Fibroblast of lung (primary cell): ENCODE results near the gene PDE9A. TPM values are rescaled to one million over a fixed set of nuclear protein-coding genes. Genes with fewer than 3 reads are reported as not detected.

Experiments
- DNase-seq, 2 donors: peaks; one replicate each; pipeline versions ENCODE4 v3.0.0 to v3.0.0-alpha.2; 2010; ENCODE audit warnings: low read depth in 2 of 2
- H2AFZ ChIP-seq: 2 replicates; pipeline ENCODE4 v1.5.1; 2012; ENCODE audit warnings: low read length, control low read depth, inconsistent platforms
- H3K27ac ChIP-seq: 2 replicates; pipeline ENCODE4 v1.5.1; 2011; ENCODE audit warnings: low read length, control low read depth; ENCODE audit not compliant: insufficient read depth
- H3K27me3 ChIP-seq: 2 replicates; pipeline ENCODE4 v1.5.1; 2011; ENCODE audit warnings: mild to moderate bottlenecking, low read length; ENCODE audit not compliant: control insufficient read depth, insufficient read depth
- H3K36me3 ChIP-seq: 2 replicates; pipeline ENCODE4 v1.5.1; 2011; ENCODE audit warnings: low read length; ENCODE audit not compliant: control insufficient read depth, insufficient read depth
- H3K4me1 ChIP-seq: 2 replicates; pipeline ENCODE4 v1.5.1; 2011; ENCODE audit warnings: low read length; ENCODE audit not compliant: control insufficient read depth, insufficient read depth; ENCODE audit errors: extremely low read depth
- H3K4me2 ChIP-seq: 2 replicates; pipeline ENCODE4 v1.5.1; 2011; ENCODE audit warnings: low read length, control low read depth; ENCODE audit not compliant: insufficient read depth; ENCODE audit errors: extremely low read depth
- H3K4me3 ChIP-seq, 4 experiments: fragments of 200-600 bp in 1 of 4; sonication (generic) in 1 of 4; replicated peaks in 1 of 4; 2 replicates each; pipeline ENCODE4 v1.5.1; 2011 to 2016; ENCODE audit warnings: low read length in 4 of 4, low read depth in 3 of 4, mild to moderate bottlenecking in 3 of 4, control low read depth in 2 of 4, inconsistent platforms in 1 of 4, mixed read lengths in 1 of 4; ENCODE audit not compliant: insufficient read depth in 1 of 4; ENCODE audit errors: control extremely low read depth in 1 of 4
- H3K79me2 ChIP-seq: 2 replicates; pipeline ENCODE4 v1.5.1; 2012; ENCODE audit warnings: mild to moderate bottlenecking, low read length, inconsistent platforms; ENCODE audit not compliant: control insufficient read depth, insufficient read depth
- H3K9ac ChIP-seq: 2 replicates; pipeline ENCODE4 v1.5.1; 2011; ENCODE audit warnings: mild to moderate bottlenecking, low read length, control low read depth; ENCODE audit not compliant: insufficient read depth
- H3K9me3 ChIP-seq: 2 replicates; pipeline ENCODE4 v1.5.1; 2012; ENCODE audit warnings: low read depth, low read length; ENCODE audit not compliant: control insufficient read depth, insufficient read depth
- H4K20me1 ChIP-seq: 2 replicates; pipeline ENCODE4 v1.5.1; 2011; ENCODE audit warnings: low read length; ENCODE audit not compliant: control insufficient read depth, insufficient read depth; ENCODE audit errors: extremely low read depth
- EZH2 ChIP-seq: IDR thresholded peaks from 2 replicates; pipeline ENCODE4 v1.5.1; 2012; ENCODE audit warnings: low read length, control low read depth, mild to moderate bottlenecking; ENCODE audit errors: missing control alignments
- polyA plus RNA-seq, 2 donors: library from polyadenylated mRNA; depleted of rRNA in 1 of 2; stranded (reverse) in 1 of 2; unstranded in 1 of 2; fragments of >200 nt; gene quantifications; 2 replicates each; pipeline ENCODE4 v1.2.1, GENCODE V29; 2011 to 2012; ENCODE audit warnings: missing spikeins in 1 of 2
- total RNA-seq: library from RNA; depleted of rRNA; stranded (reverse); fragments of >200 nt; gene quantifications from 2 replicates; pipeline ENCODE4 v1.2.1, GENCODE V29; 2014
- TF ChIP-seq, protein P1 (sequence below), 2 donors: IDR thresholded peaks in 1 of 2; conservative IDR thresholded peaks in 1 of 2; 1 replicate in 1 of 2; 2 replicates in 1 of 2; pipeline ENCODE4 v1.5.1; 2011 to 2012; ENCODE audit warnings: low read length in 2 of 2, control low read depth in 1 of 2, inconsistent platforms in 1 of 2, low read depth in 1 of 2, mild to moderate bottlenecking in 1 of 2

Gene PDE9A
- total and polyA plus RNA-seq, 2 donors (not counting 1 experiment from before 2014, with no cell fraction given) = 1.8 to 4.4 TPM

DNA sequence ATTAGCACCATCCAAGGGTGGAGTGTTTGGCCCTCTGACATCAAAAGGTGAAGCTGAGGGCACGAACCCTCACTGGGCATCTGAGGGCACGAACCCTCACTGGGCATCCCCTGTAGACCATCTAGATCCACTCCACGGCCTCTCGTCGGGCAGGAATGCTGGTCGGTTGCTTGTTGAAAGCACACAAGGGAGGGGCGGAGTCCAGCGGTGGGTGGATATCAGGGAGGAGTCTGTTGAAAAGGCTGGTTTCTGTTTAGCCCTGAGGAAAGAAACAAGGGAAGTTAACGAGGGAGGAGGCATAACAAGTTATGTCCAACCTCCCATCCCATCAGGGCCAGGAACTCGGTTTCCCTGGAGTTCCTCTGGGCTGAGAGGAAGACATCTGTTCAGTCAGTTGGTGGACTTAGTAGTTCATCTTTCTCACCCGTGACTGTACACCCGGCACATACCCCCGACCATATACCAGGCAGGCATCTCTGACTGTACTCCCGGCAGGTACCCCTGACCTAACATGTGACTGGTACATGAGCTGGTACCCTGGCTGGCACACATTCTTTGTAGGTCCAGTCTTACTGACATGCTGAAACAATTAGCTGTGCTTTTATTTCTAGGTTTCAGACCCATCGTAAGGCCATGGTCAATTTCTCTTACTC is 32.1 kb upstream of the PDE9A start:
- Histone ChIP-seq H3K79me2 (no peaks in the 10 kb centered on the region), H3K27ac (no peak overlapping the region), H3K4me3 (no peak overlapping the region), H2AFZ (no peak overlapping the region), H3K9me3 (no peaks in the 10 kb centered on the region), H3K36me3 (no peaks in the 10 kb centered on the region), H3K4me2 (no peak overlapping the region), H3K27me3 (peaks cover 11% of the 10 kb centered on the region), H3K9ac (no peak overlapping the region), H3K4me1 (no peaks in the 10 kb centered on the region), H4K20me1 (no peaks in the 10 kb centered on the region)
- TF ChIP-seq, protein P1, sequence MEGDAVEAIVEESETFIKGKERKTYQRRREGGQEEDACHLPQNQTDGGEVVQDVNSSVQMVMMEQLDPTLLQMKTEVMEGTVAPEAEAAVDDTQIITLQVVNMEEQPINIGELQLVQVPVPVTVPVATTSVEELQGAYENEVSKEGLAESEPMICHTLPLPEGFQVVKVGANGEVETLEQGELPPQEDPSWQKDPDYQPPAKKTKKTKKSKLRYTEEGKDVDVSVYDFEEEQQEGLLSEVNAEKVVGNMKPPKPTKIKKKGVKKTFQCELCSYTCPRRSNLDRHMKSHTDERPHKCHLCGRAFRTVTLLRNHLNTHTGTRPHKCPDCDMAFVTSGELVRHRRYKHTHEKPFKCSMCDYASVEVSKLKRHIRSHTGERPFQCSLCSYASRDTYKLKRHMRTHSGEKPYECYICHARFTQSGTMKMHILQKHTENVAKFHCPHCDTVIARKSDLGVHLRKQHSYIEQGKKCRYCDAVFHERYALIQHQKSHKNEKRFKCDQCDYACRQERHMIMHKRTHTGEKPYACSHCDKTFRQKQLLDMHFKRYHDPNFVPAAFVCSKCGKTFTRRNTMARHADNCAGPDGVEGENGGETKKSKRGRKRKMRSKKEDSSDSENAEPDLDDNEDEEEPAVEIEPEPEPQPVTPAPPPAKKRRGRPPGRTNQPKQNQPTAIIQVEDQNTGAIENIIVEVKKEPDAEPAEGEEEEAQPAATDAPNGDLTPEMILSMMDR (conservative IDR thresholded peaks at IDR 0.05 in 1 of 2, IDR thresholded peaks at IDR 0.05 in 1 of 2; ENCODE audit: low read depth in 1 of 2, low read length in 2 of 2) = no peak
- no peak for TF ChIP-seq EZH2
- DNase-seq = no peak

DNA sequence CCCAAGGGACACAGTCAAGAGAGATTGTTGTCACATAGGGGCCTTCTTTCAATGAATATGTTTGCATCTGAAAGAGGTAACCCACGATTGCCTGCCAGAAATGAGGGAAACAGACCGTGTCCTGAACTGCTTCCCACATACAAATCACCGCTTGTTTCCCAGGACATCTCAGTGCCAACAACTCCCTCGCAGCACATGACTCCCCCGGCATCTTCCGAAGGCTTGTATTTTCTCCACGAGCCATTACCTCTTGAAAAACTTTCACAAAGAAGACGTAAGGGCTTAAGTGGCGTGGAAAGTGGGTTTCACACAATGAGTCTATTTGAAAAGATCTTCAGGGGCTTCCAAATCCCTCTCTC is 31.6 kb upstream of the PDE9A start:
- no peak for TF ChIP-seq EZH2
- TF ChIP-seq, protein P1 (conservative IDR thresholded peaks at IDR 0.05 in 1 of 2, IDR thresholded peaks at IDR 0.05 in 1 of 2; ENCODE audit: low read depth in 1 of 2, low read length in 2 of 2) = no peak
- H4K20me1 ChIP-seq = no peaks in the 10 kb centered on the region
- no peak overlapping the region for H3K27ac ChIP-seq
- H3K4me2 ChIP-seq = no peak overlapping the region
- H3K79me2 ChIP-seq = no peaks in the 10 kb centered on the region
- H2AFZ ChIP-seq = no peak overlapping the region
- peaks cover 9% of the 10 kb centered on the region for H3K27me3 ChIP-seq
- H3K9me3 ChIP-seq = no peaks in the 10 kb centered on the region
- DNase-seq = no peak
- H3K36me3 ChIP-seq = no peaks in the 10 kb centered on the region
- H3K4me3 ChIP-seq = no peak overlapping the region
- H3K4me1 ChIP-seq = no peaks in the 10 kb centered on the region
- H3K9ac ChIP-seq = no peak overlapping the region

DNA sequence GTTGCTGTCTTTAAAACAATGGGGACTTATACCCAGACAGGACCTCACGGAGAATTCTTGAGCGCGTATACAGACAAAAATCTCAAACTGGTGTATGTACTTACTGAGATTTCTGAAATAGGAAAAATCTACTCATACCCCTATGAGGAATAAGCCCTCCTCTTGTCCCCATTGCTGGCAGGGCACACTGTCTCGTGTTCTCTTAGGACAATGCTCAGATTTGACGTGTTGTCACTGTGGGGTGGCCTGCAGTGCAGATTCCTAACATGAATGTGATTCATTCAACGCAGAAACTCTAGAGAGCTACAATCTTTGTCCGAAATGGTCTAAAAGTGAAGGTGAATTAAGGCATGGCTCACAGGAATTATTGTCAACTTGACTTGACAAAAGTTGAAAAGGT is 31.1 kb upstream of the PDE9A start:
- Histone ChIP-seq H3K9me3 (no peaks in the 10 kb centered on the region), H3K4me1 (no peaks in the 10 kb centered on the region), H3K9ac (no peak overlapping the region), H3K79me2 (no peaks in the 10 kb centered on the region), H3K27ac (no peak overlapping the region), H3K27me3 (peaks cover 8% of the 10 kb centered on the region), H2AFZ (no peak overlapping the region), H4K20me1 (no peaks in the 10 kb centered on the region), H3K4me2 (no peak overlapping the region), H3K4me3 (no peak overlapping the region), H3K36me3 (no peaks in the 10 kb centered on the region)
- no peak for TF ChIP-seq EZH2
- TF ChIP-seq, protein P1 (conservative IDR thresholded peaks at IDR 0.05 in 1 of 2, IDR thresholded peaks at IDR 0.05 in 1 of 2; ENCODE audit: low read depth in 1 of 2, low read length in 2 of 2) = no peak
- no peak for DNase-seq
